Hepatocyte (in vitro differentiated cells): ENCODE measurements around the gene PI16. TPM values are rescaled to one million over a fixed set of nuclear protein-coding genes. Genes with fewer than 3 reads are reported as not detected.

Experiments used
- DNase-seq: peaks from one replicate; pipeline ENCODE4 v3.0.0-alpha.2; 2016; ENCODE audit warnings: low spot score
- H2AFZ ChIP-seq: fragments of 200-600 bp; sonication (generic); 2 replicates; pipeline ENCODE4 v1.6.0; 2016; ENCODE audit warnings: antibody characterized with exemption, mild to moderate bottlenecking
- H3K27ac ChIP-seq: fragments of 200-600 bp; sonication (generic); 2 replicates; pipeline ENCODE4 v1.5.1; 2016; ENCODE audit warnings: mild to moderate bottlenecking
- H3K27me3 ChIP-seq: fragments of 200-600 bp; sonication (generic); 2 replicates; pipeline ENCODE4 v1.6.1; 2016
- H3K36me3 ChIP-seq: fragments of 200-600 bp; sonication (generic); replicated peaks from 2 replicates; pipeline ENCODE4 v1.5.1; 2016; ENCODE audit warnings: low read depth; ENCODE audit not compliant: insufficient read depth
- H3K4me1 ChIP-seq: fragments of 200-600 bp; sonication (generic); 2 replicates; pipeline ENCODE4 v1.5.1; 2016; ENCODE audit warnings: mild to moderate bottlenecking, moderate library complexity; ENCODE audit not compliant: insufficient read depth
- H3K4me2 ChIP-seq: fragments of 200-600 bp; sonication (generic); 2 replicates; pipeline ENCODE4 v1.6.0; 2016
- H3K4me3 ChIP-seq: fragments of 200-600 bp; sonication (generic); 2 replicates; pipeline ENCODE4 v1.5.1; 2016; ENCODE audit warnings: mild to moderate bottlenecking
- H3K79me2 ChIP-seq: fragments of 200-600 bp; sonication (generic); 2 replicates; pipeline ENCODE4 v1.6.0; 2017; ENCODE audit warnings: mild to moderate bottlenecking
- H3K9me2 ChIP-seq: fragments of 200-600 bp; sonication (generic); replicated peaks from 2 replicates; pipeline ENCODE4 v1.6.0; 2017; ENCODE audit warnings: mild to moderate bottlenecking; ENCODE audit not compliant: insufficient read depth
- H3K9me3 ChIP-seq: fragments of 200-600 bp; sonication (generic); 2 replicates; pipeline ENCODE4 v1.5.1; 2016; ENCODE audit warnings: low read depth, mild to moderate bottlenecking
- H4K20me1 ChIP-seq: fragments of 200-600 bp; sonication (generic); 2 replicates; pipeline ENCODE4 v1.6.0; 2016; ENCODE audit warnings: mild to moderate bottlenecking; ENCODE audit not compliant: insufficient read depth, poor library complexity, severe bottlenecking
- CTCF ChIP-seq: fragments of 200-600 bp; sonication (generic); IDR thresholded peaks from 2 replicates; pipeline ENCODE4 v1.5.1; 2016; ENCODE audit warnings: antibody characterized with exemption, mild to moderate bottlenecking; ENCODE audit not compliant: poor library complexity
- EZH2 ChIP-seq: fragments of 200-600 bp; sonication (generic); IDR thresholded peaks from 2 replicates; pipeline ENCODE4 v1.6.1; 2016; ENCODE audit warnings: antibody characterized with exemption, mild to moderate bottlenecking, borderline replicate concordance
- EZH2phosphoT487 ChIP-seq: fragments of 200-600 bp; sonication (generic); IDR thresholded peaks from one replicate; pipeline ENCODE4 v1.6.1; 2018; ENCODE audit warnings: antibody characterized with exemption, mild to moderate bottlenecking, low read depth, moderate library complexity; ENCODE audit not compliant: unreplicated experiment, severe bottlenecking
- WGBS: methylation state at CpG from one replicate; pipeline ENCODE4 v1.1.6; 2016; ENCODE audit warnings: low lambda C conversion rate; ENCODE audit errors: missing lambda C conversion rate; 5-methylcytosine and 5-hydroxymethylcytosine counted together
- polyA plus RNA-seq: library from polyadenylated mRNA; unstranded; fragments of >200 nt; fragmentation: Nextera tagmentation; extraction: Ambion mirVana; gene quantifications from 2 replicates; pipeline ENCODE4 v1.2.1, GENCODE V29; 2016
- total RNA-seq: library from RNA; depleted of rRNA; stranded (reverse); fragments of >200 nt; gene quantifications from 2 replicates; pipeline ENCODE4 v1.2.3, GENCODE V29; 2014

The PI16 gene
- total and polyA plus RNA-seq, 2 experiments from 2014 or later = not detected

GRCh38 chr6:36959555-36960250, 5.2 kb downstream of the PI16 start:
- DNase-seq = no peak
- H3K36me3 ChIP-seq = no peaks in the 10 kb centered on the region
- no peaks in the 10 kb centered on the region for H3K27me3 ChIP-seq
- no peak overlapping the region for H3K27ac ChIP-seq
- TF ChIP-seq EZH2phosphoT487 (no peak), EZH2 (no peak), CTCF (no peak)
- H3K4me2 ChIP-seq = no peak overlapping the region
- no peaks in the 10 kb centered on the region for H3K9me2 ChIP-seq
- peaks cover 10% of the 10 kb centered on the region for H3K4me1 ChIP-seq
- no peaks in the 10 kb centered on the region for H3K79me2 ChIP-seq
- WGBS = 95% methylated on average over 17 of the region's 17 CpGs
- no peaks in the 10 kb centered on the region for H3K9me3 ChIP-seq
- H4K20me1 ChIP-seq = no peaks in the 10 kb centered on the region
- no peak overlapping the region for H3K4me3 ChIP-seq
- no peak overlapping the region for H2AFZ ChIP-seq

- 88% methylated on average over 40 of the region's 40 CpGs for WGBS
- H3K4me1 ChIP-seq = peaks cover 10% of the 10 kb centered on the region
- no peak overlapping the region for H3K4me2 ChIP-seq
- no peak for TF ChIP-seq EZH2
- TF ChIP-seq CTCF = no peak
- TF ChIP-seq EZH2phosphoT487 = no peak
- H3K27me3 ChIP-seq = no peaks in the 10 kb centered on the region
- H3K9me3 ChIP-seq = no peaks in the 10 kb centered on the region
- H3K27ac ChIP-seq = no peak overlapping the region
- no peaks in the 10 kb centered on the region for H3K9me2 ChIP-seq
- no peaks in the 10 kb centered on the region for H3K79me2 ChIP-seq
- no peak for DNase-seq
- H3K36me3 ChIP-seq = no peaks in the 10 kb centered on the region
- no peak overlapping the region for H3K4me3 ChIP-seq
- no peaks in the 10 kb centered on the region for H4K20me1 ChIP-seq
- no peak overlapping the region for H2AFZ ChIP-seq
Observed at GRCh38 chr6:36961441-36962435, 7.2 kb downstream of the PI16 start.

- DNase-seq = peak; percentile 55
- H3K27ac ChIP-seq = no peak overlapping the region
- no peaks in the 10 kb centered on the region for H3K9me2 ChIP-seq
- H3K9me3 ChIP-seq = no peaks in the 10 kb centered on the region
- WGBS = 75% methylated on average over 12 of the region's 12 CpGs
- H3K4me1 ChIP-seq = peaks cover 10% of the 10 kb centered on the region
- TF ChIP-seq EZH2 (no peak), CTCF (no peak), EZH2phosphoT487 (no peak)
- H3K79me2 ChIP-seq = no peaks in the 10 kb centered on the region
- H3K27me3 ChIP-seq = no peaks in the 10 kb centered on the region
- H3K4me2 ChIP-seq = no peak overlapping the region
- H4K20me1 ChIP-seq = no peaks in the 10 kb centered on the region
- no peaks in the 10 kb centered on the region for H3K36me3 ChIP-seq
- H2AFZ ChIP-seq = no peak overlapping the region
- H3K4me3 ChIP-seq = no peak overlapping the region
Observed at GRCh38 chr6:36962874-36963273, 8.3 kb downstream of the PI16 start.
